ENCODE results near the gene IL32.

IL32 gene

DNA sequence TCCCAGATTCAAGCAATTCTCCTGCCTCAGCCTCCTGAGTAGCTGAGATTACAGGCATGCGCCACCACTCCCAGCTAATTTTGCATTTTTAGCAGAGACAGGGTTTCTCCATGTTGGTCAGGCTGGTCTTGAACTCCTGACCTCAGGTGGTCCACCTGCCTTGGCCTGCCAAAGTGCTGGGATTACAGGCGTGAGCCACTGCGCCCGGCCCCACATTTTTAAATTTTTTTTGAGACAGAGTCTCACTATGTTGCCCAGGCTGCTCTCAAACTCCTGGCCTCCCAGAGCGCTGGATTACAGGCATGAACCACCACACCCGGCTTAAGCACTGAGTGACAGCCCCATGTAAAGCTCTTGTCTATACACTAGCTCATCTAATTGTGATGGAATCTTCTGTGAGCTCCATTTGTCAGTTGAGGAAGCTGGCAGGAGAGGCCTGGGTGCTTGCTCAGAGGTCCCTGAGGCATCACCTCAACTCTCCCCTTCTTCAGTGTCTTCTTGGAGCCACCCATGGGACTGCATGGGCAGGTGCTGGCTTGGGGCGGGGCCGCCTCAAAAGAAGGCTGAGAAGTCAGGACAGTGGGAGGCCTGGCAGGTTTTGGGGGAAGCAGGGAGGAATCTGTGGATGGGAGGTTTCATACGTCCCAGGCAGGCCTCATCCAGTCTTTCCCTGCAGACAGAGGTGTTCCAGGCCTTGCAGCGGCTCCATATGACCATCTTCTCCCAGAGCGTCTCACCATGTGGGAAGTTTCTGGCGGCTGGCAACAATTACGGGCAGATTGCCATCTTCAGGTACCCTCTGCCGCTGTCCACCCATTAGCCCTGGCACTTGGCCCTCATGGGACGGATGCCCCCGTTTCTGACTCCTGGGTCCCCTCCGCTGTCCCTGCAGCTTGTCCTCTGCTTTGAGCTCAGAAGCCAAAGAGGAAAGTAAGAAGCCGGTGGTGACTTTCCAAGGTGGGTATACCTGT lies 40.1 kb upstream of the IL32 start:
- H3K23ac ChIP-seq (ENCODE audit: low read length in 2 of 2): no peak overlapping the region
- peaks cover 0 to 17% of the 10 kb centered on the region in 2 experiments for H3K27me3 ChIP-seq (ENCODE audit: control insufficient read depth in 1 of 2, insufficient read depth in 1 of 2, low read length in 2 of 2)
- H3K14ac ChIP-seq (ENCODE audit: low read length in 2 of 2): no peak overlapping the region
- DNase-seq: no peak
- no peak overlapping the region for H2BK15ac ChIP-seq (ENCODE audit: low read depth, poor library complexity, severe bottlenecking)
- no peak overlapping the region for H3K4me2 ChIP-seq (ENCODE audit: low read length, poor library complexity, severe bottlenecking)
- H3K9me3 ChIP-seq (ENCODE audit: control insufficient read depth, low read length): no peaks in the 10 kb centered on the region
- WGBS: 97% methylated on average over 18 of the region's 18 CpGs
- no peak overlapping the region for H2AFZ ChIP-seq (ENCODE audit: low read depth, low read length)
- no peak overlapping the region for H3K4me3 ChIP-seq (ENCODE audit: insufficient read depth in 1 of 2, low read depth in 1 of 2, low read length in 2 of 2)
- H4K91ac ChIP-seq (ENCODE audit: low read length): no peak overlapping the region
- H3K36me3 ChIP-seq (ENCODE audit: control insufficient read depth in 1 of 2, insufficient read depth in 2 of 2, low read depth in 1 of 2, low read length in 2 of 2): peaks cover 24 to 58% of the 10 kb centered on the region in 2 experiments
- peaks cover 25% of the 10 kb centered on the region for H3K4me1 ChIP-seq (ENCODE audit: control insufficient read depth, insufficient read depth, low read depth, low read length)
- H3K27ac ChIP-seq (ENCODE audit: low read length, poor library complexity, severe bottlenecking): no peak overlapping the region
- H2BK5ac ChIP-seq (ENCODE audit: low read depth, low read length, poor library complexity, severe bottlenecking): no peak overlapping the region
- H3K9ac ChIP-seq (ENCODE audit: low read length): no peak overlapping the region
- H2AK5ac ChIP-seq (ENCODE audit: low read length, severe bottlenecking): no peak overlapping the region
- no peak overlapping the region for H3K18ac ChIP-seq (ENCODE audit: low read depth in 1 of 2, low read length in 2 of 2)
- no peak overlapping the region for H2BK12ac ChIP-seq (ENCODE audit: low read length in 2 of 2)
- H3K4ac ChIP-seq (ENCODE audit: low read depth in 1 of 2, low read length in 2 of 2): no peak overlapping the region
- H4K8ac ChIP-seq (ENCODE audit: low read length): no peak overlapping the region
- peaks cover 4% of the 10 kb centered on the region for H3K79me1 ChIP-seq (replicated peaks; ENCODE audit: low read length, poor library complexity, severe bottlenecking)
- H2BK120ac ChIP-seq (ENCODE audit: low read depth, low read length): no peak overlapping the region

DNA sequence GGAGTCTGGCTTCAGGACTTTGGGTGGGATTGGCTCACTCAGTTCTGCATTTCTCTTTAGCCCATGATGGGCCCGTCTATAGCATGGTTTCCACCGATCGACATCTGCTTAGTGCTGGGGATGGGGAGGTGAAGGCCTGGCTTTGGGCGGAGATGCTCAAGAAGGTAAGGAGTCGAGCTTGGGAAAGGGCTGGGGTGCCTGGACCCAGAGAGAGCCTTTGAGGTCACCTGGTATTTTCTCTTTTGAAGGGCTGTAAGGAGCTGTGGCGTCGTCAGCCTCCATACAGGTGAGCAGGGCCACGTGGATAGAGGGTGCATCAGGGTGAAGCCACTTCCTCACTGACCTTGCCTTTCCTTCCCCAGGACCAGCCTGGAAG lies 39.4 kb upstream of the IL32 start:
- Histone ChIP-seq H3K4ac (ENCODE audit: low read depth in 1 of 2, low read length in 2 of 2) (no peak overlapping the region), H3K4me2 (ENCODE audit: low read length, poor library complexity, severe bottlenecking) (no peak overlapping the region)
- WGBS: 94% methylated on average over 8 of the region's 8 CpGs

DNA sequence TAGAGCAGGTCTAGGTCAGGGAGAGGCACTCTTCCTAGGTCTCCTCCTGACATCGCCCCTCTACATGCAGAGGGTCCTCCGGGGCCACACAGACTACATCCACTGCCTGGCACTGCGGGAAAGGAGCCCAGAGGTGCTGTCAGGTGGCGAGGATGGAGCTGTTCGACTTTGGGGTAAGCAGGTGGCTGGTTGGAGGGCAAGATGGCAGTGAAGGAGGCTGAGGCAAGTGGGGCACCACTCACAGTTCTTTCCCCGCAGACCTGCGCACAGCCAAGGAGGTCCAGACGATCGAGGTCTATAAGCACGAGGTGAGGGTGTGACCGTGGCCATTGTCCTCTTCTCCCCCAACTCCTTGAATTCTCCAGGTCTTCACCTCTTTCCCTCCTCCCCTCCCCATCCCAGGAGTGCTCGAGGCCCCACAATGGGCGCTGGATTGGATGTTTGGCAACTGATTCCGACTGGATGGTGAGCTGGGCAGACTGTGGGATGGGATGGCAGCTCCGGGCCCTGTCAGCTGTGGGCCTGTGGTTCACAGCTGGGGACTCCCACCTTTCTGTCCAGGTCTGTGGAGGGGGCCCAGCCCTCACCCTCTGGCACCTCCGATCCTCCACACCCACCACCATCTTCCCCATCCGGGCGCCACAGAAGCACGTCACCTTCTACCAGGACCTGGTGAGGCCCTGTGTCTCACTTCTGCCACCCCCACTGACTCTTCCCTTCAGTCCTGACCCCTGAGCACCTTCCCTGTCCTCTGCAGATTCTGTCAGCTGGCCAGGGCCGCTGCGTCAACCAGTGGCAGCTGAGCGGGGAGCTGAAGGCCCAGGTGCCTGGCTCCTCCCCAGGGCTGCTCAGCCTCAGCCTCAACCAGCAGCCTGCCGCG lies 38.6 kb upstream of the IL32 start:
- 95% methylated on average over 23 of the region's 24 CpGs for WGBS
- Histone ChIP-seq H3K4me1 (ENCODE audit: control insufficient read depth, insufficient read depth, low read depth, low read length) (peaks cover 25% of the 10 kb centered on the region), H3K79me1 (replicated peaks; ENCODE audit: low read length, poor library complexity, severe bottlenecking) (peaks cover 4% of the 10 kb centered on the region), H4K8ac (ENCODE audit: low read length) (no peak overlapping the region), H3K27me3 (ENCODE audit: control insufficient read depth in 1 of 2, insufficient read depth in 1 of 2, low read length in 2 of 2) (peaks cover 0 to 23% of the 10 kb centered on the region in 2 experiments), H3K14ac (ENCODE audit: low read length in 2 of 2) (no peak overlapping the region), H2AK5ac (ENCODE audit: low read length, severe bottlenecking) (no peak overlapping the region), H2BK12ac (ENCODE audit: low read length in 2 of 2) (no peak overlapping the region), H3K23ac (ENCODE audit: low read length in 2 of 2) (no peak overlapping the region), H2BK120ac (ENCODE audit: low read depth, low read length) (no peak overlapping the region), H2AFZ (ENCODE audit: low read depth, low read length) (no peak overlapping the region), H3K27ac (ENCODE audit: low read length, poor library complexity, severe bottlenecking) (no peak overlapping the region), H2BK5ac (ENCODE audit: low read depth, low read length, poor library complexity, severe bottlenecking) (no peak overlapping the region), H3K4me3 (ENCODE audit: insufficient read depth in 1 of 2, low read depth in 1 of 2, low read length in 2 of 2) (no peak overlapping the region), H3K4me2 (ENCODE audit: low read length, poor library complexity, severe bottlenecking) (no peak overlapping the region), H4K91ac (ENCODE audit: low read length) (no peak overlapping the region), H3K4ac (ENCODE audit: low read depth in 1 of 2, low read length in 2 of 2) (no peak overlapping the region), H3K9ac (ENCODE audit: low read length) (no peak overlapping the region), H3K9me3 (ENCODE audit: control insufficient read depth, low read length) (no peaks in the 10 kb centered on the region), H3K36me3 (ENCODE audit: control insufficient read depth in 1 of 2, insufficient read depth in 2 of 2, low read depth in 1 of 2, low read length in 2 of 2) (peaks cover 24 to 50% of the 10 kb centered on the region in 2 experiments), H3K18ac (ENCODE audit: low read depth in 1 of 2, low read length in 2 of 2) (no peak overlapping the region), H2BK15ac (ENCODE audit: low read depth, poor library complexity, severe bottlenecking) (no peak overlapping the region)
- DNase-seq: no peak

More for the DNA sequence above, 39.4 kb upstream of the IL32 start:
- Histone ChIP-seq H2BK120ac (ENCODE audit: low read depth, low read length) (no peak overlapping the region), H2BK15ac (ENCODE audit: low read depth, poor library complexity, severe bottlenecking) (no peak overlapping the region), H3K36me3 (ENCODE audit: control insufficient read depth in 1 of 2, insufficient read depth in 2 of 2, low read depth in 1 of 2, low read length in 2 of 2) (peaks cover 24 to 58% of the 10 kb centered on the region in 2 experiments), H3K9ac (ENCODE audit: low read length) (no peak overlapping the region), H3K4me1 (ENCODE audit: control insufficient read depth, insufficient read depth, low read depth, low read length) (peaks cover 25% of the 10 kb centered on the region), H2AFZ (ENCODE audit: low read depth, low read length) (no peak overlapping the region), H2BK12ac (ENCODE audit: low read length in 2 of 2) (no peak overlapping the region), H2AK5ac (ENCODE audit: low read length, severe bottlenecking) (no peak overlapping the region), H4K8ac (ENCODE audit: low read length) (no peak overlapping the region), H3K18ac (ENCODE audit: low read depth in 1 of 2, low read length in 2 of 2) (no peak overlapping the region), H3K79me1 (replicated peaks; ENCODE audit: low read length, poor library complexity, severe bottlenecking) (peaks cover 4% of the 10 kb centered on the region), H3K27me3 (ENCODE audit: control insufficient read depth in 1 of 2, insufficient read depth in 1 of 2, low read length in 2 of 2) (peaks cover 0 to 21% of the 10 kb centered on the region in 2 experiments), H2BK5ac (ENCODE audit: low read depth, low read length, poor library complexity, severe bottlenecking) (no peak overlapping the region), H4K91ac (ENCODE audit: low read length) (no peak overlapping the region), H3K9me3 (ENCODE audit: control insufficient read depth, low read length) (no peaks in the 10 kb centered on the region), H3K23ac (ENCODE audit: low read length in 2 of 2) (no peak overlapping the region), H3K14ac (ENCODE audit: low read length in 2 of 2) (no peak overlapping the region), H3K27ac (ENCODE audit: low read length, poor library complexity, severe bottlenecking) (no peak overlapping the region), H3K4me3 (ENCODE audit: insufficient read depth in 1 of 2, low read depth in 1 of 2, low read length in 2 of 2) (no peak overlapping the region)
- no peak for DNase-seq

- Histone ChIP-seq H3K23ac (ENCODE audit: low read length in 2 of 2) (no peak overlapping the region), H3K4me1 (ENCODE audit: control insufficient read depth, insufficient read depth, low read depth, low read length) (peaks cover 25% of the 10 kb centered on the region), H2BK15ac (ENCODE audit: low read depth, poor library complexity, severe bottlenecking) (no peak overlapping the region), H2AFZ (ENCODE audit: low read depth, low read length) (no peak overlapping the region), H3K36me3 (ENCODE audit: control insufficient read depth in 1 of 2, insufficient read depth in 2 of 2, low read depth in 1 of 2, low read length in 2 of 2) (peaks cover 24 to 47% of the 10 kb centered on the region in 2 experiments), H3K18ac (ENCODE audit: low read depth in 1 of 2, low read length in 2 of 2) (no peak overlapping the region), H4K8ac (ENCODE audit: low read length) (no peak overlapping the region), H2BK120ac (ENCODE audit: low read depth, low read length) (no peak overlapping the region), H3K9me3 (ENCODE audit: control insufficient read depth, low read length) (no peaks in the 10 kb centered on the region), H3K4me3 (ENCODE audit: insufficient read depth in 1 of 2, low read depth in 1 of 2, low read length in 2 of 2) (no peak overlapping the region), H3K79me1 (replicated peaks; ENCODE audit: low read length, poor library complexity, severe bottlenecking) (peaks cover 4% of the 10 kb centered on the region), H3K4me2 (ENCODE audit: low read length, poor library complexity, severe bottlenecking) (no peak overlapping the region), H3K14ac (ENCODE audit: low read length in 2 of 2) (no peak overlapping the region), H2AK5ac (ENCODE audit: low read length, severe bottlenecking) (no peak overlapping the region), H2BK5ac (ENCODE audit: low read depth, low read length, poor library complexity, severe bottlenecking) (no peak overlapping the region), H3K27me3 (ENCODE audit: control insufficient read depth in 1 of 2, insufficient read depth in 1 of 2, low read length in 2 of 2) (peaks cover 2 to 29% of the 10 kb centered on the region in 2 experiments), H3K9ac (ENCODE audit: low read length) (no peak overlapping the region), H3K27ac (ENCODE audit: low read length, poor library complexity, severe bottlenecking) (no peak overlapping the region), H4K91ac (ENCODE audit: low read length) (no peak overlapping the region), H2BK12ac (ENCODE audit: low read length in 2 of 2) (no peak overlapping the region), H3K4ac (ENCODE audit: low read depth in 1 of 2, low read length in 2 of 2) (no peak overlapping the region)
- 91% methylated on average over 6 of the region's 8 CpGs for WGBS
- DNase-seq: no peak
Observed at GRCh38 chr16:3027489-3027795, 38.0 kb upstream of the IL32 start.
